ENCODE data around the gene SMAD3.

The SMAD3 gene

GRCh38 chr15:67183443-67184169 lies 118.2 kb downstream of the SMAD3 start:
- no peak for DNase-seq (ENCODE audit: low read depth)

GRCh38 chr15:67184208-67184925 lies 119.0 kb downstream of the SMAD3 start:
- DNase-seq (ENCODE audit: low read depth): no peak

GRCh38 chr15:67185051-67185450 lies 119.6 kb downstream of the SMAD3 start:
- no peak for DNase-seq (ENCODE audit: low read depth)

- no peak for DNase-seq (ENCODE audit: low read depth)
Measured at GRCh38 chr15:67185621-67186225, 120.3 kb downstream of the SMAD3 start.

GRCh38 chr15:67186226-67186649 lies 120.8 kb downstream of the SMAD3 start:
- no peak for DNase-seq (ENCODE audit: low read depth)

- no peak for DNase-seq (ENCODE audit: low read depth)
Measured at GRCh38 chr15:67186688-67187087, 121.3 kb downstream of the SMAD3 start.

GRCh38 chr15:67187351-67187854 lies 122.0 kb downstream of the SMAD3 start:
- DNase-seq (ENCODE audit: low read depth): no peak

- no peak for DNase-seq (ENCODE audit: low read depth)
Measured at GRCh38 chr15:67188551-67189218, 123.3 kb downstream of the SMAD3 start.

- no peak for DNase-seq (ENCODE audit: low read depth)
Measured at GRCh38 chr15:67189326-67190051, 124.1 kb downstream of the SMAD3 start.

GRCh38 chr15:67190326-67190725 lies 124.9 kb downstream of the SMAD3 start:
- DNase-seq (ENCODE audit: low read depth): no peak

GRCh38 chr15:67190813-67191212 lies 125.4 kb downstream of the SMAD3 start:
- no peak for DNase-seq (ENCODE audit: low read depth)

GRCh38 chr15:67192185-67192820 lies 126.9 kb downstream of the SMAD3 start:
- DNase-seq (ENCODE audit: low read depth): no peak

- DNase-seq (ENCODE audit: low read depth): no peak
Measured at GRCh38 chr15:67193223-67193990, 128.0 kb downstream of the SMAD3 start.

- no peak for DNase-seq (ENCODE audit: low read depth)
Measured at GRCh38 chr15:67194171-67195114, 129.0 kb downstream of the SMAD3 start.

GRCh38 chr15:67195305-67195704 lies 129.9 kb downstream of the SMAD3 start:
- DNase-seq (ENCODE audit: low read depth): no peak

- DNase-seq (ENCODE audit: low read depth): no peak
Measured at GRCh38 chr15:67196222-67196621, 130.8 kb downstream of the SMAD3 start.

GRCh38 chr15:67196672-67197363 lies 131.4 kb downstream of the SMAD3 start:
- no peak for DNase-seq (ENCODE audit: low read depth)

GRCh38 chr15:67197364-67197695 lies 131.9 kb downstream of the SMAD3 start:
- no peak for DNase-seq (ENCODE audit: low read depth)

All from activated T-cell treated with anti-CD3 and anti-CD28 coated beads for 24 hours (primary cell).